GF-D8 (cell line): ENCODE data around the gene TMSB15C.
"Not testable (repeated sequence)": the region's sequence is repeated elsewhere in the genome, so short reads cannot be mapped to it uniquely, and the experiment has no call there.

Source experiments
- DNase-seq: peaks from one replicate; lab custom pipeline; 2025; lab: John Stamatoyannopoulos, UW

TMSB15C gene

GRCh38 chrX:104075778-104076445 lies at the start of gene TMSB15C:
TSS of gene TMSB15C (minus strand) at chrX:104076236.
- not testable (repeated sequence) for DNase-seq

DNA sequence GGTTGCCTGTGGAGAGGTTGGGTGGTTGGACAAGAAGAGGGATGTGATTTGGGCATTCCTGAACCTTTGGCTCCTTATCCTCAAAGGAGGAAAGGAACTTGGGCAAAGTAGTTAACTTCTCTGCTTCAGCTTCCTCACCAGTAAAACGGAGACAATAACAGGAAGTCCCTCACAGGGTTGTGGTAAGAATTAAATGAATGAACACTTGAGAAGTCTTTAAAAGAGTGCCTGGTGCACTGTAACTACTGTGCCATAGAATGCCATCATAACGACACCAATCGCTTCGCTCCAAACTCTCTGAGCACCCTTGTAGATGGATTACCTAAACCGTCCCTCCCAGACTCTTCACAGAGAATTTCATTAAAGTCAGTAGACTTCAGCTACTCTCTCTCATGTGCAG lies 46.8 kb upstream of the TMSB15C start:
- peak; percentile 29 for DNase-seq

- no peak for DNase-seq
Measured at GRCh38 chrX:104118765-104119164, 42.7 kb upstream of the TMSB15C start.

- DNase-seq, result no peak
Measured at GRCh38 chrX:104117759-104118158, 41.7 kb upstream of the TMSB15C start.

DNA sequence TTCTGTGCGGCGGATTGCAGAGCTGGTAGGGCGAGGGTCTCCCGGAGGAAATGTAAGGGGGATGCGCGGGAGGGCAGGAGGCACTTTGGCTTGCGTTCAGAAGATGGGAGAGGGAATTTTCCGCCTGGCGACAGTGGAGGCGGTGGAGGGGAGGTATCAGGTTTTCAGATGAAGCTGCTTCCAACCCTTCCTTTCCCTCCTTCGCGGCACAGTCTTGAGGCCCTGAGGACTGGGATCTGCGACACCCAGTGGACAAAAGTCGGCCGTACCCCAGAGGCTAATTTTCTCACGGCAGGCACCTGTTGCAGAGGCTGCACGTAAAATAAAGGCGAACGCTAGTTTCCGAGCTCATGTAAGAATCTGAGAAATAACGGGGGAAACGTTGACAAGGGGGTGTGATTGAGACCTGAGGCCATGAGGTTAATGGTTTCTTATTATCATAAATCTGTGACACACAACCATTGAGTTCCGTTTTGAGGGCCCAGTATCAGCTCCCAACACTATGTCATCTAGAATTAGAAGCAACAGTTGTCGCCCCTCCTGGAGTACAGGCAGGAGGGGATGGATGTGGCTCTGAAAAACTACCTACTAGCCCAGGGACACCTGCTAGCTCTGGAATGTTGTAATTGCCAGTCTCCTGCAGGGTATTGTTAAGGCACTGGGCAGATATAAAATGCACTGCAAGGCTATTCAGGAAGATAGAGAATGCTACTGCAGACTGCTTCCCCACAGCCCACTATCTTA lies 37.4 kb upstream of the TMSB15C start:
- DNase-seq, result peak; percentile 6

DNA sequence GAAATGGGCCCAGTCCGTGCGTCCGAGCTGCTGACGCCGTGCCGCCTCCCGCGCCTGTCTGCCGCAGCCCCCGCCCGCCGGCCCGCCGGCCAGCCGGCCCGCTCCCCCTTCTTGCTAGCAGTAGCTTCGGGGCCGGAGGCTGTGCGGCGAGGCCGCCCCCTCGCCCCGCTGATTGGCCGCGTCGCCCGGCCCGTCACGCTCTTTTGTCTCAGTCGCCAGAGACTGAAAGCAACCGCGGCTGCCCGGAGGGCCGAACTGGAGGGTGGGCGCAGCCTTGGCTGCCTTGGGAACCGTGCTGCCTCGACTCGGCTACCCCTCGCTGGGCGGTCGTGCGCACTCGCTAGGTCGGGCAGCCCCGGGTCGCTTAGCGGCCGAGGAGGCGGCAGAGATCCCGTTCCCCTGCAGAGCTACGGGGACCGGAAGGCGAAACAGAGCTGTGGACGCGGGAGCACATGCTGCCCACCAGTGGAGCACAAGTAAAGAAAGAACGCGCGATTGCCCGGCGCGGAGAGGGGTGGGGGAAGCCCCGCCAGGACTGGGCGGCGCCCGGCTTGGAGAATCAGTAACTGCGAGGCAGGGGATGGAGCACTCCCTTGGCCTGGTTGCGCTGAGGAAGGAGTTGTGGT lies 36.4 kb upstream of the TMSB15C start, which contains the start of gene ZCCHC18:
TSS of gene ZCCHC18 (plus strand) at position 198 of the 626 bp plus-strand sequence. CDS start 1,589 bp downstream, outside the sequence.
- no peak for DNase-seq

DNA sequence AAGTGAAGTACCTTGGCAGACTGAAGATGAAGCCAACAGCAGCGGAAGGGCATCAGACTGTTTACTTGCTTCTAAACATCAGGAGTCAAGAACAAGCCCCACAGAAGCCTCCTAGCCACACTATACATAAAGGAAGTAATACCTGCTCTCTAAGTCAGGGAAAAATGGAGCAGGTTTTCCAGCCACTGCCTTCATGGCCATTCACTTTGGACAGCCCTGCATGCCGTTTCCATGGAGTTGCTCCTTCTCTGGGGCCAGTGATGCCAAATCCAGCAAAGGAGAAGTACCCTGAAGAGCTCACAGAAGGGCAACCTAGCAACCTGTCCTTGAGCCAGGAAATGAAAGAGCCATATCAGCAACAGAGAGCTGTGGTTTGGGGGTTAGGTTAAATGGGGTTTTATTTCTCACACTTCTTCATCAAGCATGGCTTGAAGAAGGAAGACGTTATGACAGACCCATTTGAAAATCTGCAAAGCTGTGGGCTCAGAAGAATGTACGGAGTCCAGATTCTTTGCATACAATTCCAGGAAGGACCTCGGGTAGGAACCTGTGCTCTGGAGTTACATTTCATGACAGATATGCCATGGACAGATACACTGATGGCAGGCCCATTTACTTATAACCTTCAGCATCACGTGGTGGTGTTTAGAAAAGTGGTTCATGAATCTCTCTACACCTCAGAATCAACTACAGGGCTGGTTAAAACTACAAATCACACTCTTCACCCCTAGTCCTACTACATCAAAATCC lies 34.6 kb upstream of the TMSB15C start:
- peak; percentile 2 for DNase-seq

GRCh38 chrX:104108955-104109354 lies 32.9 kb upstream of the TMSB15C start:
- DNase-seq, result no peak

GRCh38 chrX:104105330-104106262 lies 29.6 kb upstream of the TMSB15C start:
- no peak for DNase-seq

DNA sequence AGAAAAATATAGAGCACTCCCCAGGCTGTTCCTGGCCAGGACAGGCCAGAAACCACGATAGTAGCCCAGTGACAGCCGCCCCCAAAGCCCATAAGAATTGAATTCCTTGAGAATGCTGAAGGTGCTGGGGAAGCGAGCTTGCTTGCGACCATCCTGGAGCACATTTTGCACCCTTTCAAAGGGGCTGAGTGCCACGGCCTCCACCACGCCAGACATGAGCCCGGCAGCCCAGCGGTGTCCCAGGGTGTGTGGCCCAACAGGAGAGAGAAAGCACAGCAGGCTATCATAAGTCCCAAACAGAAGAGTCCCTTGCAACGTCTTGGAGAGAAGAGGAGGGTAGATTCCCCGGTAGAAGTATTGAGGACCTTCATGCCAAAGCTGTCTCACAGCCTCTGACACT lies 28.6 kb upstream of the TMSB15C start:
- no peak for DNase-seq

DNA sequence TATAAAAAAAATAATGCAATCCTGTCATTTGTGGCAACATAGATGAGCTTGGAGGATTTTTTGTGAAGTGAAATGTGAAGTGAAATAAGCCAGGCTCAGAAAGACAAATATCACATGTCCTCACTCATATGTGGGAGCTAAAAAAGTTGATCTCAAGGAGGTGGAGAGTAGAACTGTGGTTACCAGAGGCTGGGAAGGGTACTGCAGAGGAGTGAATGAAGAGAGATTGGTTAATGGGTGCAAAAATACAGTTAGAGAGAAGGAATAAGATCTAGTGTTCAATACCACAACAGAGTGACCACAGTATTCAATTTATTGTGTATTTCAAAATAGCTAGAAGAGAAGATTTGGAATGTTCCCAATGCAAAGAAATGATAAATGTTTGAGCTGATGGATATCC lies 22.9 kb upstream of the TMSB15C start:
- DNase-seq, result no peak

DNA sequence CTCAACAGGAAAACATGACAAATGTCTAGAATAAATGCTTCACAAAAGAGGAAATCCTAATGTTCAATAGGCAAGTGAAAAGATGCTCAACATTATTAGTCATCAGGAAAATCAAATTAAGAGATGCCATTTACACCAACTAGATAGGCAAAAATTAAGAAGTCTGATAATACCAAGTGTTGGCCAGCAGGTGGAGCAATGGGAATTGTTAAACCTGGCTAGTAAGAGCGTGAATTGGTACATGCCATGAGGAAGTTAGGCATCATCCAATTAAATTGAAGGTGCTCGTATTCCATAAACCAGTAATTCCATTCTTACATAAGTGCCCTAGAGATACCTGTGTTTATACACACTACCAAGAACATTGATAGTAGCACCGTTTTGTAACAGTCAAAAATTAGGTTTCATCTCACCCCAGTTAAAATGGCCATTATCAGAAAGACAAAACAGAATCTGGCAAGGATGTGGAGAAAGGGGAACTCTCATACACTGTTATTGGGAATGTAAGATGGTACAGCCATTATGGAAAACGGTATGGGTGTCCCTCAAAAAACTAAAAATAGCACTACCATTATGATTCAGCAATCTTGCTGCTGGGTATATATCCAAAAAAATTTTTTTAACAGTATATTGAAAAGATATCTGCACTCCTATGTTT lies 22.2 kb upstream of the TMSB15C start:
- peak; percentile 28 for DNase-seq

- no peak for DNase-seq
Measured at GRCh38 chrX:104085919-104086318, 9.9 kb upstream of the TMSB15C start.

- no peak for DNase-seq
Measured at GRCh38 chrX:104085477-104085876, 9.4 kb upstream of the TMSB15C start.

DNA sequence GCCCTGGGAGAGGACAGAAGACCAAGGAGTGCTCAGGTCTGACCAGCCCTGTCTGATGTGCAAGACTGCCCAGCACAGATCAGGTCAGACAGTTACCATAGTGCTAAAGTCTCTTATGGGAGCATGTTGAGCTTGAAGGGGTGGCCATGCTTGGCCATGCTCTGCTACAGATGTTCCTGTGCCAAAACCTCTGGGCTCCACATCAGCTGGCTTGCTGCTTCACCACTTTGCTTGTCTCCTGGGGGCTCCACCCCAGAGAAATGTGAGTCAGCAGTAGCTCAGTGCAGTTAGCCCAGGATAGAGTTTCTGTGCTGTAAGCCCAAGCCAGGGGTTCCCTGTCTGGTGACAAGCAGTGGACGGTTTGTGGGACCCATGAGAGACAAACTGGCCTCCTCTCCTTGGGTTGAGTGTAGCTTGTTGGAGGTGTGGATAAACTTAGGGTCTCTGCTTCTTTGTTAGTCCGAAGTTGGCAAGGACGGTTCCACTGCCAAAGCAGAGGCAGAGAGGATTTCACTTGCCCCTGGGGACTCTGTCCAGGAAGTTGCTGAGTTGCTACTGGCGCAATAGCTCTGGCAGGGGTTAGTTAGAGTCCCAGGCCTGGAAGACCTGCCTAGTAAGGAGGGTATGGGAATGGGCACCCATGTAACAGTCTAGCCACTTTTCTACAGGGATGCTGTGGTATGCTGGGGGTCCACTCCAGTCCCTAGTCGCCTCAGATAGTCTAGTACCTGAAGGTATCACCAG lies 8.7 kb upstream of the TMSB15C start:
- DNase-seq, result peak; percentile 39

DNA sequence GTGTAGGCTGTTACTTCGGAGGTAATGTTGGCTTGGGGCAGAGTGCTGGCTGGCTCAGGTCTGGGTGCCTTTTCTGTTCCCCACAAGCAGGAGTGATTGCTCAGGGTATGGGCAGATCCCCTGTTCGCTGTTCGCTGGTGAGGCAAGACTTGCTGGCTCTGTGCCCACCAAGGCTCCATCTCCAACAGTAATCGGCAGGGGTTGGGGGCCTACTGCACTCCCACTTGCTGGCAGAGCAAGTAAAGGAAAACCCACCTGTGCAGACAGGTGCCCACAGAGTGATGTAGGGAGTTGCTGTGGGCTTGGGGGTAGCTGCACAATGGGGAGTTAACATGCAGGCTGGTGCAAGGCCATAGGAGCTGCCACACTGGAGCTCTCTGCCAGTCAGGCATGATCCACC lies 8.0 kb upstream of the TMSB15C start:
- DNase-seq, result no peak

GRCh38 chrX:104077854-104078253 lies 1.8 kb upstream of the TMSB15C start:
- DNase-seq, result not testable (repeated sequence)

DNA sequence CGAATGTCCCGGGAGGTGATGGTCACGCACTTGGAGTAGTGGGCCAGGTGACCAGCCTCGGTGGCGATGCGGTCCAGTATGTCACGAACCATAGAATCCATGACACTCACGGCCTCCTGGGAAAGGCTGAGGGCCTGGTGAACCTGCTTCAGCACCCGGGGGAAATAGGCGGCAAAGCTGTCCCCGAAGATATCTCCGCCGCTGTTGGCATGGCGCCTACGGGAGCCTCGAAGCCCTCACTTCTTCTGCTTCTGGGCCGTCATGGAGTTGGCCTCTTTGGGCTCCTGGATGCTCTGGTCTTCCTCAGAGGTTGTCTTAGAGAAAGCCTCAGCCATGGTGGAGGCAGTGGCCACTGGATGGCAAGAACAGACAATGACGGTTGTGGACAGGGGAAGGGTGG lies 13.4 kb downstream of the TMSB15C start:
- not testable (repeated sequence) for DNase-seq

DNA sequence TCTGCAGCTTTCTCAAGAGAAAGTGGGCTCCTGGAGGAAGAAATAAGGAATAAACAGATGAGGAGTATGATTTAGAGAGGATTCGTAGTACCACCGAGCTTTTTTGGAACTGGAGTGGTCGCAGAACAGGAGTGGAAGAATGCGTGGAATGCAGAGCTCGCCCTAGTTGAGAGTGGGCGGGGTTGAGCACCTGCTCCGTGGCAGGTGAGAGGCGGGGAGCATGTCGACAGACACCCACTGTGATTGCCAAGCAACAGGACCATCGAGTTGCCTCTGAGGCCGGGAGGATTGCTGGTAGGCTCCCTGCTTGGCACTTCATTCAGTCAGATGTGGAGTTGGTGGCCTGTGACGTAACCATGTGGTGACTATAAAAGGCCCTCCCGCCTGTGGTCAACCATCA lies 21.1 kb downstream of the TMSB15C start:
- not testable (repeated sequence) for DNase-seq

GRCh38 chrX:104047171-104047570 lies 28.9 kb downstream of the TMSB15C start:
- no peak for DNase-seq
